ENCODE data around the gene INAFM1.

The INAFM1 gene

GRCh38 chr19:47236072-47236675, 38.5 kb upstream of the INAFM1 start:
- no peak for DNase-seq (ENCODE audit: low read depth)
- TF ChIP-seq CTCF (conservative IDR thresholded peaks at IDR 0.05; ENCODE audit: low read depth, low read length) = no peak
- no peak overlapping the region for H3K4me3 ChIP-seq (ENCODE audit: low read length)

- H3K4me3 ChIP-seq (ENCODE audit: low read length) = peak overlapping the region; percentile 50
- no peak for TF ChIP-seq CTCF (conservative IDR thresholded peaks at IDR 0.05; ENCODE audit: low read depth, low read length)
- DNase-seq (ENCODE audit: low read depth) = no peak
Measured at GRCh38 chr19:47239152-47239551, 35.5 kb upstream of the INAFM1 start.

- H3K4me3 ChIP-seq (ENCODE audit: low read length) = peak overlapping the region; percentile 40
- no peak for DNase-seq (ENCODE audit: low read depth)
Measured at GRCh38 chr19:47239610-47240296, 34.9 kb upstream of the INAFM1 start.

GRCh38 chr19:47240556-47240955, 34.1 kb upstream of the INAFM1 start:
- TF ChIP-seq CTCF (conservative IDR thresholded peaks at IDR 0.05; ENCODE audit: low read depth, low read length) = no peak
- no peak overlapping the region for H3K4me3 ChIP-seq (ENCODE audit: low read length)
- no peak for DNase-seq (ENCODE audit: low read depth)

More at GRCh38 chr19:47239610-47240296, 34.9 kb upstream of the INAFM1 start:
- no peak for TF ChIP-seq CTCF (conservative IDR thresholded peaks at IDR 0.05; ENCODE audit: low read depth, low read length)

- DNase-seq (ENCODE audit: low read depth) = no peak
- no peak for TF ChIP-seq CTCF (conservative IDR thresholded peaks at IDR 0.05; ENCODE audit: low read depth, low read length)
- peak overlapping the region; percentile 14 for H3K4me3 ChIP-seq (ENCODE audit: low read length)
Measured at GRCh38 chr19:47240996-47241918, 33.4 kb upstream of the INAFM1 start.

- no peak for DNase-seq (ENCODE audit: low read depth)
- H3K4me3 ChIP-seq (ENCODE audit: low read length) = no peak overlapping the region
- no peak for TF ChIP-seq CTCF (conservative IDR thresholded peaks at IDR 0.05; ENCODE audit: low read depth, low read length)
Measured at GRCh38 chr19:47241919-47242577, 32.6 kb upstream of the INAFM1 start.

Data from retinal pigment epithelial cell (primary cell).